DND-41 (cell line): ENCODE results near the gene SETX.

Experiments
- CTCF ChIP-seq: IDR thresholded peaks from 2 replicates; pipeline ENCODE4 v1.5.1; 2012; ENCODE audit warnings: borderline replicate concordance, low read length, moderate library complexity, mild to moderate bottlenecking; ENCODE audit not compliant: poor library complexity, severe bottlenecking; ENCODE audit errors: extremely low read depth
- EZH2 ChIP-seq: IDR thresholded peaks from 3 replicates; pipeline ENCODE4 v1.6.1; 2012; ENCODE audit warnings: borderline replicate concordance, low read depth, mild to moderate bottlenecking, moderate library complexity, low read length, inconsistent platforms; ENCODE audit not compliant: severe bottlenecking

- TF ChIP-seq CTCF (no peak), EZH2 (no peak)
Observed at GRCh38 chr9:132260846-132261245, 93.9 kb downstream of the SETX start.
